HG03565 (cell line): Measurements from ENCODE around the gene KRT84.

Source experiments
- ATAC-seq: cut with Tn5 transposase; IDR thresholded peaks from one replicate; pipeline ENCODE4 v1.9.1; 2021; ENCODE audit warnings: mild to moderate bottlenecking, moderate library complexity; ENCODE audit not compliant: unreplicated experiment

Gene KRT84

GRCh38 chr12:52387859-52388258, 2.4 kb upstream of the KRT84 start:
- no peak for ATAC-seq

- ATAC-seq: no peak
These were observed 2.1 kb downstream of the KRT84 start for GRCh38 chr12:52383331-52383730.

- ATAC-seq: no peak
These were observed 2.6 kb downstream of the KRT84 start for GRCh38 chr12:52382854-52383253.

- no peak for ATAC-seq
These were observed 4.2 kb downstream of the KRT84 start for GRCh38 chr12:52381206-52381605.

- ATAC-seq: no peak
These were observed 5.2 kb downstream of the KRT84 start for GRCh38 chr12:52380271-52380694.

GRCh38 chr12:52379536-52379935, 5.9 kb downstream of the KRT84 start:
- no peak for ATAC-seq

- no peak for ATAC-seq
These were observed 7.4 kb downstream of the KRT84 start for GRCh38 chr12:52378091-52378490.

GRCh38 chr12:52377266-52377665, 8.2 kb downstream of the KRT84 start:
- no peak for ATAC-seq

- no peak for ATAC-seq
These were observed 13.0 kb downstream of the KRT84 start for GRCh38 chr12:52372216-52373154.

GRCh38 chr12:52371716-52372115, 13.7 kb downstream of the KRT84 start:
- ATAC-seq: no peak

- ATAC-seq: no peak
These were observed 14.4 kb downstream of the KRT84 start for GRCh38 chr12:52370926-52371608.

- no peak for ATAC-seq
These were observed 15.6 kb downstream of the KRT84 start for GRCh38 chr12:52369809-52370208.

GRCh38 chr12:52369211-52369610, 16.2 kb downstream of the KRT84 start:
- no peak for ATAC-seq

GRCh38 chr12:52368508-52368907, 16.9 kb downstream of the KRT84 start:
- ATAC-seq: no peak

GRCh38 chr12:52367876-52368275, 17.6 kb downstream of the KRT84 start:
- ATAC-seq: no peak

- ATAC-seq: no peak
These were observed 18.5 kb downstream of the KRT84 start, which contains the start of gene KRT85 for GRCh38 chr12:52366738-52367485. Gene KRT85, minus strand, starts transcription at chr12:52367481. Its CDS starts 76 bp downstream, at chr12:52367405.

GRCh38 chr12:52364901-52365489, 20.5 kb downstream of the KRT84 start:
- no peak for ATAC-seq

GRCh38 chr12:52364061-52364460, 21.4 kb downstream of the KRT84 start:
- no peak for ATAC-seq

- ATAC-seq: no peak
These were observed 22.3 kb downstream of the KRT84 start for GRCh38 chr12:52363111-52363679.

- no peak for ATAC-seq
These were observed 23.2 kb downstream of the KRT84 start for GRCh38 chr12:52362118-52362726.
